Spleen (tissue), 11 donors: ENCODE results near the gene LPP. TPM values are rescaled to one million over a fixed set of nuclear protein-coding genes. Genes with fewer than 3 reads are reported as not detected.

Experiments used
- DNase-seq: peaks from one replicate; pipeline ENCODE4 v3.0.0-alpha.2; 2020
- H3K27ac ChIP-seq, 8 donors: fragments of 200-600 bp; sonication (generic) in 7 of 8; 1 replicate in 4 of 8; 2 replicates in 4 of 8; pipeline versions ENCODE4 v1.5.0 to v1.8.0; 2016 to 2021; ENCODE audit warnings: inconsistent platforms in 4 of 8, mild to moderate bottlenecking in 4 of 8, moderate library complexity in 1 of 8
- H3K27me3 ChIP-seq, 7 donors: fragments of 200-600 bp; sonication (generic) in 6 of 7; replicated peaks in 1 of 7; 1 replicate in 4 of 7; 2 replicates in 3 of 7; pipeline versions ENCODE4 v1.5.0 to v1.8.0; 2016 to 2021; ENCODE audit warnings: inconsistent platforms in 3 of 7, mild to moderate bottlenecking in 1 of 7
- H3K36me3 ChIP-seq, 6 donors: fragments of 200-600 bp; sonication (generic) in 5 of 6; 1 replicate in 4 of 6; 2 replicates in 2 of 6; pipeline versions ENCODE4 v1.5.0 to v1.8.0; 2016 to 2021; ENCODE audit warnings: inconsistent platforms in 2 of 6
- H3K4me1 ChIP-seq, 6 donors: fragments of 200-600 bp; sonication (generic) in 5 of 6; 1 replicate in 3 of 6; 2 replicates in 3 of 6; pipeline versions ENCODE4 v1.5.0 to v1.8.0; 2016 to 2021; ENCODE audit warnings: inconsistent platforms in 3 of 6
- H3K4me3 ChIP-seq, 8 donors: fragments of 200-600 bp; sonication (generic) in 7 of 8; 1 replicate in 4 of 8; 2 replicates in 4 of 8; pipeline versions ENCODE4 v1.5.0 to v1.8.0; 2016 to 2021; ENCODE audit warnings: inconsistent platforms in 4 of 8, mild to moderate bottlenecking in 4 of 8, moderate library complexity in 2 of 8
- H3K9me3 ChIP-seq, 8 donors: fragments of 200-600 bp; sonication (generic) in 7 of 8; 1 replicate in 4 of 8; 2 replicates in 4 of 8; pipeline versions ENCODE4 v1.5.0 to v1.8.0; 2016 to 2021; ENCODE audit warnings: inconsistent platforms in 4 of 8
- CTCF ChIP-seq, 11 experiments: fragments of 200-600 bp in 7 of 11; fragments of 450-650 bp in 4 of 11; sonication (generic) in 4 of 11; IDR thresholded peaks in 8 of 11; conservative IDR thresholded peaks in 3 of 11; 1 replicate in 7 of 11; 2 replicates in 4 of 11; pipeline versions ENCODE4 v1.4.0 to v1.8.0; 2016 to 2021; ENCODE audit warnings: antibody characterized with exemption in 11 of 11, inconsistent platforms in 4 of 11, mild to moderate bottlenecking in 1 of 11
- POLR2A ChIP-seq, 3 donors: fragments of 450-650 bp; IDR thresholded peaks; one replicate each; pipeline ENCODE4 v1.5.1; 2017; ENCODE audit warnings: antibody characterized with exemption in 3 of 3, mild to moderate bottlenecking in 1 of 3
- POLR2AphosphoS5 ChIP-seq, 3 donors: sonication (generic); formaldehyde crosslinking; IDR thresholded peaks; one replicate each; pipeline ENCODE4 v1.5.1; 2017; ENCODE audit warnings: antibody characterized with exemption in 3 of 3
- WGBS, 5 donors: extraction: QIAGEN DNeasy Blood & Tissue Kit in 3 of 5; methylation state at CpG; one replicate each; pipeline versions ENCODE4 v1.1.5 to v1.1.7; 2013 to 2018; 5-methylcytosine and 5-hydroxymethylcytosine counted together
- intact Hi-C: fragments of 100-400 bp; cut with DNase I; formaldehyde crosslinking; loops from one replicate; pipeline ENCODE4 v1.15.0; 2023; ENCODE audit warnings: low total_unique reads
- polyA plus RNA-seq, 3 donors: library from polyadenylated mRNA; stranded (reverse); fragments of 200-250 nt; gene quantifications; one replicate each; pipeline ENCODE4 v1.2.1, GENCODE V29; 2013
- total RNA-seq, 7 donors: library from RNA; depleted of rRNA in 3 of 7; stranded (reverse); fragments of >200 nt in 3 of 7; fragmentation: NEBNext Ultra II Directional in 4 of 7; extraction: Animal tissue kit (Norgen Biotek cat#: 25700) in 4 of 7; gene quantifications; one replicate each; pipeline versions ENCODE4 v1.1.0 to v1.2.1, GENCODE V29; 2016 to 2021
- donor health status: healthy with polysubstance abuse.
- donor health status: DM: no; HTN: no; CAD: no; lungs with moderate emphysema.
- donor health status: DM: no; HTN: no; CAD: no.
- donor health status: Bipolar disorder and iron deficiency.
- donor health status: healthy.
- donor health status: DM: no; HTN: no; CAD: no.
- donor health status: DM: yes; HTN: yes; CAD: no.

Gene LPP
- total and polyA plus RNA-seq, 10 donors = 2.4 to 270 (median 156) TPM

- Histone ChIP-seq H3K36me3 (peaks cover 0 to 8% (median 0%) of the 10 kb centered on the region in 6 donors), H3K4me1 (peaks cover 13 to 36% (median 25%) of the 10 kb centered on the region in 6 donors), H3K27me3 (no peaks in the 10 kb centered on the region), H3K27ac (peak overlapping the region in 4 of 8 donors; percentile 39 to 63 (median 57)), H3K9me3 (no peaks in the 10 kb centered on the region), H3K4me3 (no peak overlapping the region)
- WGBS, 5 donors = 77 to 86% (median 84%) methylated on average over 12 of the region's 12 CpGs
- no peak for DNase-seq
- intact Hi-C loops = no loop called here
- TF ChIP-seq POLR2A (IDR thresholded peaks at IDR 0.05) = no peak
- TF ChIP-seq POLR2AphosphoS5 (IDR thresholded peaks at IDR 0.05) = no peak
- TF ChIP-seq CTCF (IDR thresholded peaks at IDR 0.05 in 8 of 11, conservative IDR thresholded peaks at IDR 0.05 in 3 of 11) = no peak
Measured at GRCh38 chr3:188272481-188273372, 118.8 kb downstream of the LPP start.

GRCh38 chr3:188274249-188274915, 120.4 kb downstream of the LPP start:
- peaks cover 0 to 8% (median 0%) of the 10 kb centered on the region in 6 donors for H3K36me3 ChIP-seq
- no peak overlapping the region for H3K4me3 ChIP-seq
- WGBS, 5 donors = 68 to 84% (median 80%) methylated on average over 4 of the region's 4 CpGs
- intact Hi-C loops = no loop called here
- no peak for DNase-seq
- peaks cover 13 to 40% (median 24%) of the 10 kb centered on the region in 6 donors for H3K4me1 ChIP-seq
- TF ChIP-seq POLR2A (IDR thresholded peaks at IDR 0.05) = no peak
- TF ChIP-seq CTCF (IDR thresholded peaks at IDR 0.05 in 8 of 11, conservative IDR thresholded peaks at IDR 0.05 in 3 of 11) = no peak
- no peak for TF ChIP-seq POLR2AphosphoS5 (IDR thresholded peaks at IDR 0.05)
- no peaks in the 10 kb centered on the region for H3K9me3 ChIP-seq
- H3K27me3 ChIP-seq = no peaks in the 10 kb centered on the region
- H3K27ac ChIP-seq = peak overlapping the region in 3 of 8 donors; percentile 15 to 41 (median 26)

GRCh38 chr3:188276375-188276774, 122.4 kb downstream of the LPP start:
- peaks cover 0 to 8% (median 0%) of the 10 kb centered on the region in 6 donors for H3K36me3 ChIP-seq
- no peak for DNase-seq
- WGBS, 5 donors = 78 to 96% (median 94%) methylated on average over 3 of the region's 3 CpGs
- no peaks in the 10 kb centered on the region for H3K9me3 ChIP-seq
- H3K27me3 ChIP-seq = no peaks in the 10 kb centered on the region
- no peak for TF ChIP-seq POLR2AphosphoS5 (IDR thresholded peaks at IDR 0.05)
- no peak for TF ChIP-seq POLR2A (IDR thresholded peaks at IDR 0.05)
- no peak for TF ChIP-seq CTCF (IDR thresholded peaks at IDR 0.05 in 8 of 11, conservative IDR thresholded peaks at IDR 0.05 in 3 of 11)
- no peak overlapping the region for H3K4me3 ChIP-seq
- peak overlapping the region in 1 of 8 donors; percentile 16 for H3K27ac ChIP-seq
- peaks cover 2 to 28% (median 11%) of the 10 kb centered on the region in 6 donors for H3K4me1 ChIP-seq
- intact Hi-C loops = no loop called here
